Gastrocnemius medialis (tissue), 4 donors: ENCODE results near the gene ZNF141.

Experiments used
- POLR2A ChIP-seq, 2 donors: fragments of 450-650 bp; IDR thresholded peaks; one replicate each; pipeline ENCODE4 v1.6.1; 2017; ENCODE audit warnings: antibody characterized with exemption in 2 of 2, mild to moderate bottlenecking in 2 of 2, moderate library complexity in 2 of 2
- TF ChIP-seq, protein P1 (sequence below), 5 experiments: fragments of 450-650 bp in 3 of 5; fragments of 200-600 bp in 2 of 5; sonication (generic) in 2 of 5; IDR thresholded peaks in 4 of 5; conservative IDR thresholded peaks in 1 of 5; 1 replicate in 4 of 5; 2 replicates in 1 of 5; pipeline ENCODE4 v1.5.1; 2016 to 2019; ENCODE audit warnings: antibody characterized with exemption in 5 of 5, mild to moderate bottlenecking in 3 of 5, moderate library complexity in 3 of 5

- TF ChIP-seq POLR2A (IDR thresholded peaks at IDR 0.05) = no peak
- TF ChIP-seq, protein P1, sequence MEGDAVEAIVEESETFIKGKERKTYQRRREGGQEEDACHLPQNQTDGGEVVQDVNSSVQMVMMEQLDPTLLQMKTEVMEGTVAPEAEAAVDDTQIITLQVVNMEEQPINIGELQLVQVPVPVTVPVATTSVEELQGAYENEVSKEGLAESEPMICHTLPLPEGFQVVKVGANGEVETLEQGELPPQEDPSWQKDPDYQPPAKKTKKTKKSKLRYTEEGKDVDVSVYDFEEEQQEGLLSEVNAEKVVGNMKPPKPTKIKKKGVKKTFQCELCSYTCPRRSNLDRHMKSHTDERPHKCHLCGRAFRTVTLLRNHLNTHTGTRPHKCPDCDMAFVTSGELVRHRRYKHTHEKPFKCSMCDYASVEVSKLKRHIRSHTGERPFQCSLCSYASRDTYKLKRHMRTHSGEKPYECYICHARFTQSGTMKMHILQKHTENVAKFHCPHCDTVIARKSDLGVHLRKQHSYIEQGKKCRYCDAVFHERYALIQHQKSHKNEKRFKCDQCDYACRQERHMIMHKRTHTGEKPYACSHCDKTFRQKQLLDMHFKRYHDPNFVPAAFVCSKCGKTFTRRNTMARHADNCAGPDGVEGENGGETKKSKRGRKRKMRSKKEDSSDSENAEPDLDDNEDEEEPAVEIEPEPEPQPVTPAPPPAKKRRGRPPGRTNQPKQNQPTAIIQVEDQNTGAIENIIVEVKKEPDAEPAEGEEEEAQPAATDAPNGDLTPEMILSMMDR (IDR thresholded peaks at IDR 0.05 in 4 of 5, conservative IDR thresholded peaks at IDR 0.05 in 1 of 5) = no peak
Observed at GRCh38 chr4:373062-373839, 35.6 kb downstream of the ZNF141 start.
